ENCODE measurements around the gene VPS41. TPM values are rescaled to one million over a fixed set of nuclear protein-coding genes. Genes with fewer than 3 reads are reported as not detected.
"Not testable (repeated sequence)": the region's sequence is repeated elsewhere in the genome, so short reads cannot be mapped to it uniquely, and the experiment has no call there.

The VPS41 gene
- total and polyA plus RNA-seq, 3 donors from 2014 or later: 28.8 to 59.1 (median 52.7) TPM

- no peak for DNase-seq
- Histone ChIP-seq H3K4me3 (no peak overlapping the region), H3K27me3 (no peaks in the 10 kb centered on the region), H3K36me3 (ENCODE audit: low read depth, missing control alignments) (no peaks in the 10 kb centered on the region), H3K27ac (no peak overlapping the region), H3K4me1 (no peaks in the 10 kb centered on the region), H3K9me3 (no peaks in the 10 kb centered on the region)
- intact Hi-C loops (cut with DNase I; ENCODE audit: low total_unique reads): no loop called here
- WGBS, 2 donors: 76 to 82% methylated on average over 5 of the region's 5 CpGs
- TF ChIP-seq POLR2A (IDR thresholded peaks at IDR 0.05) (no peak), CTCF (IDR thresholded peaks at IDR 0.05) (no peak)
Measured at GRCh38 chr7:38858259-38858884, 50.6 kb downstream of the VPS41 start.

GRCh38 chr7:38855867-38856266 lies 53.1 kb downstream of the VPS41 start:
- Histone ChIP-seq H3K36me3 (ENCODE audit: low read depth, missing control alignments) (no peaks in the 10 kb centered on the region), H3K27ac (no peak overlapping the region), H3K4me1 (no peaks in the 10 kb centered on the region), H3K9me3 (no peaks in the 10 kb centered on the region), H3K27me3 (no peaks in the 10 kb centered on the region), H3K4me3 (no peak overlapping the region)
- intact Hi-C loops (cut with DNase I; ENCODE audit: low total_unique reads): no loop called here
- WGBS, 2 donors: 93 to 100% methylated on average over 2 of the region's 2 CpGs
- TF ChIP-seq CTCF (IDR thresholded peaks at IDR 0.05) (no peak), POLR2A (IDR thresholded peaks at IDR 0.05) (no peak)
- no peak for DNase-seq

DNA sequence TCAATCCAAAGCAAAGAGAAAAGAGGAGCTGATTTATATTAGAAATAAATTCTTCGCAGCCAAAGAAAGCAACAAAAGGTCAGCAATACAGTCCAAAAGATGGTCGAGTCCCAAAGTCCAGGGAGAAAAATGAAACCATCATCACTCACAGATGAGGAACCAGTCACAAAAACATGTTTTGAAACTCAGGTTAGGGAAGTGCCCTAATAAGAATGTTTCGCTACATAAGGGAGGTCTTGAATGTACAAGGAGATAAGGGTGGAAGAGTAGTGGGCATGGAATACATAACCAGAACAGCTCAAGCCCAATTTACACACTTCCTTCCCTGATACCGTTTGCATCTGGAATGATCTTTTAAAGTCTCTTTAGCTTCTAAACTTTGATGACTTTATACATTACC lies 53.6 kb downstream of the VPS41 start:
- Histone ChIP-seq H3K4me3 (no peak overlapping the region), H3K36me3 (ENCODE audit: low read depth, missing control alignments) (no peaks in the 10 kb centered on the region), H3K4me1 (no peaks in the 10 kb centered on the region), H3K27ac (no peak overlapping the region), H3K9me3 (no peaks in the 10 kb centered on the region), H3K27me3 (no peaks in the 10 kb centered on the region)
- intact Hi-C loops (cut with DNase I; ENCODE audit: low total_unique reads): no loop called here
- WGBS, 2 donors: 75 to 80% methylated on average over 4 of the region's 4 CpGs
- no peak for DNase-seq
- no peak for TF ChIP-seq CTCF (IDR thresholded peaks at IDR 0.05)
- no peak for TF ChIP-seq POLR2A (IDR thresholded peaks at IDR 0.05)

- H3K27ac ChIP-seq; H3K4me3 ChIP-seq; H3K27me3 ChIP-seq; H3K9me3 ChIP-seq; H3K36me3 ChIP-seq (ENCODE audit: low read depth, missing control alignments); DNase-seq; H3K4me1 ChIP-seq; intact Hi-C loops (cut with DNase I; ENCODE audit: low total_unique reads): not testable (repeated sequence)
- 96 to 97% methylated on average over 7 of the region's 7 CpGs for WGBS, 2 donors
Measured at GRCh38 chr7:38854947-38855346, 54.0 kb downstream of the VPS41 start.

GRCh38 chr7:38851321-38851720 lies 57.7 kb downstream of the VPS41 start:
- 86 to 92% methylated on average over 2 of the region's 2 CpGs for WGBS, 2 donors
- no peak for DNase-seq
- Histone ChIP-seq H3K36me3 (ENCODE audit: low read depth, missing control alignments) (no peaks in the 10 kb centered on the region), H3K9me3 (no peaks in the 10 kb centered on the region), H3K4me3 (no peak overlapping the region), H3K27me3 (no peaks in the 10 kb centered on the region), H3K4me1 (no peaks in the 10 kb centered on the region), H3K27ac (no peak overlapping the region)
- intact Hi-C loops (cut with DNase I; ENCODE audit: low total_unique reads): no loop called here
- TF ChIP-seq POLR2A (IDR thresholded peaks at IDR 0.05): no peak
- TF ChIP-seq CTCF (IDR thresholded peaks at IDR 0.05): no peak
